ENCODE results near the gene RAB39B.
"Not testable (repeated sequence)": the region's sequence is repeated elsewhere in the genome, so short reads cannot be mapped to it uniquely, and the experiment has no call there.

DNA sequence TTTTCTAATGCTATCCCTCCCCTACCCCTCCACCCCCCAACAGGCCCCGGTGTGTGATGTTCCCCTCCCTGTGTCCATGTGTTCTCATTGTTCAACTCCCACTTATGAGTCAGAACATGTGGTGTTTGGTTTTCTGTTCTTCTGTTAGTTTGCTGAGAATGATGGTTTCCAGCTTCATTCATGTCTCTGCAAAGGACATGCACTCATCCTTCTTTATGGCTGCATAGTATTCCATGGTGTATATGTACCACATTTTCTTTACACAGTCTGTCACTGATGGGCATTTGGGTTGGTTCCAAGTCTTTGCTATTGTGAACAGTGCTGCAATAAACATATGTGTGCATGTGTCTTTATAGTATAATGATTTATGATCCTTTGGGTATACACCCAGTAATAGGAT is 3.7 kb upstream of the RAB39B start:
- TF ChIP-seq, protein P1, sequence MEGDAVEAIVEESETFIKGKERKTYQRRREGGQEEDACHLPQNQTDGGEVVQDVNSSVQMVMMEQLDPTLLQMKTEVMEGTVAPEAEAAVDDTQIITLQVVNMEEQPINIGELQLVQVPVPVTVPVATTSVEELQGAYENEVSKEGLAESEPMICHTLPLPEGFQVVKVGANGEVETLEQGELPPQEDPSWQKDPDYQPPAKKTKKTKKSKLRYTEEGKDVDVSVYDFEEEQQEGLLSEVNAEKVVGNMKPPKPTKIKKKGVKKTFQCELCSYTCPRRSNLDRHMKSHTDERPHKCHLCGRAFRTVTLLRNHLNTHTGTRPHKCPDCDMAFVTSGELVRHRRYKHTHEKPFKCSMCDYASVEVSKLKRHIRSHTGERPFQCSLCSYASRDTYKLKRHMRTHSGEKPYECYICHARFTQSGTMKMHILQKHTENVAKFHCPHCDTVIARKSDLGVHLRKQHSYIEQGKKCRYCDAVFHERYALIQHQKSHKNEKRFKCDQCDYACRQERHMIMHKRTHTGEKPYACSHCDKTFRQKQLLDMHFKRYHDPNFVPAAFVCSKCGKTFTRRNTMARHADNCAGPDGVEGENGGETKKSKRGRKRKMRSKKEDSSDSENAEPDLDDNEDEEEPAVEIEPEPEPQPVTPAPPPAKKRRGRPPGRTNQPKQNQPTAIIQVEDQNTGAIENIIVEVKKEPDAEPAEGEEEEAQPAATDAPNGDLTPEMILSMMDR (conservative IDR thresholded peaks at IDR 0.05; ENCODE audit: low read length) = not testable (repeated sequence)
- not testable (repeated sequence) for TF ChIP-seq EZH2phosphoT487 (IDR thresholded peaks at IDR 0.05; ENCODE audit: borderline replicate concordance)
